NOMO-1 (cell line): ENCODE data around the gene RBMS3.

ENCODE experiments used
- DNase-seq, 2 experiments: peaks; one replicate each; lab custom pipeline; 2025; ENCODE audit not compliant: unreplicated experiment in 2 of 2; lab: John Stamatoyannopoulos, UW

Gene RBMS3

GRCh38 chr3:29701326-29701983 is 420.6 kb downstream of the RBMS3 start:
- DNase-seq: no peak

- no peak for DNase-seq
Measured at GRCh38 chr3:29705906-29706844, 425.3 kb downstream of the RBMS3 start.

GRCh38 chr3:29708884-29709283 is 428.0 kb downstream of the RBMS3 start:
- no peak for DNase-seq

GRCh38 chr3:29711255-29711771 is 430.4 kb downstream of the RBMS3 start:
- no peak for DNase-seq

GRCh38 chr3:29716213-29716612 is 435.3 kb downstream of the RBMS3 start:
- no peak for DNase-seq

GRCh38 chr3:29718661-29719065 is 437.8 kb downstream of the RBMS3 start:
- no peak for DNase-seq

GRCh38 chr3:29720665-29721064 is 439.8 kb downstream of the RBMS3 start:
- no peak for DNase-seq

- peak in 1 of 2 experiments; percentile 3 for DNase-seq
Measured at GRCh38 chr3:29721789-29722188, 440.9 kb downstream of the RBMS3 start.

GRCh38 chr3:29731050-29731449 is 450.2 kb downstream of the RBMS3 start:
- DNase-seq: no peak

GRCh38 chr3:29741231-29741630 is 460.4 kb downstream of the RBMS3 start:
- DNase-seq: no peak

- no peak for DNase-seq
Measured at GRCh38 chr3:29745232-29745870, 464.5 kb downstream of the RBMS3 start.

- DNase-seq: no peak
Measured at GRCh38 chr3:29746163-29746760, 465.4 kb downstream of the RBMS3 start.

GRCh38 chr3:29747991-29748390 is 467.1 kb downstream of the RBMS3 start:
- no peak for DNase-seq

GRCh38 chr3:29751647-29752314 is 470.9 kb downstream of the RBMS3 start:
- no peak for DNase-seq

- no peak for DNase-seq
Measured at GRCh38 chr3:29754346-29754745, 473.5 kb downstream of the RBMS3 start.

- DNase-seq: no peak
Measured at GRCh38 chr3:29755416-29755815, 474.5 kb downstream of the RBMS3 start.

- no peak for DNase-seq
Measured at GRCh38 chr3:29757054-29757777, 476.3 kb downstream of the RBMS3 start.

GRCh38 chr3:29758108-29758433 is 477.2 kb downstream of the RBMS3 start:
- no peak for DNase-seq

- DNase-seq: peak; percentile 36 to 77
Measured at GRCh38 chr3:29758434-29759322, 477.8 kb downstream of the RBMS3 start.
